GM19328 (cell line): ENCODE data around the gene KRTAP23-1.

Experiments
- ATAC-seq: cut with Tn5 transposase; IDR thresholded peaks from one replicate; pipeline ENCODE4 v1.9.1; 2021; ENCODE audit warnings: mild to moderate bottlenecking, moderate library complexity; ENCODE audit not compliant: unreplicated experiment

Gene KRTAP23-1

DNA sequence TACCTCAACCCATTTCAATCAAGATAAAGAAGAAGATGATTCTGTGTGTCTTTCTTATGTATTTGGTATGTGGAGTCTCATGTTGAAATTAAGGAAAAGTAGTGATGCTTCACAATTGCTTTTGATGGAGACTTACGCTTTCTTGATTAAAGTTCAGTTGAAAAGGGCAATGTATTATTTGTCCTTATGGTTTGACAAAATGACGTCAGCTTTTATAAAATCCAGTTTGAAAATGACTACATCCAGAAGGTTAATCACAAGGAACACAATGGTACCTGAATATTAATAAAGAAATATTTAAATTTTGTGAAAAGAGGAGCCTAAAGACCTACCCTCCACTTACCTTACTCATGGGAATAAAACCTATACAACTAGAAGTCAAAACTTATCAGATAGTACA lies 32.7 kb downstream of the KRTAP23-1 start:
- no peak for ATAC-seq

GRCh38 chr21:30306884-30307283 lies 41.5 kb downstream of the KRTAP23-1 start:
- no peak for ATAC-seq

- no peak for ATAC-seq
These were observed 43.3 kb downstream of the KRTAP23-1 start for GRCh38 chr21:30305136-30305535.
